Endothelial cell of umbilical vein (primary cell): ENCODE measurements around the gene COL8A1. TPM values are rescaled to one million over a fixed set of nuclear protein-coding genes. Genes with fewer than 3 reads are reported as not detected.

Experiments
- BruUV-seq: library from RNA; stranded (reverse); fragments of 400-500 nt; replicated peaks from 2 replicates; lab custom pipeline; 2021; lab: Mats Ljungman, UMichigan
- CTCF ChIA-PET: fragments of 300-600, 350-600 bp; sonication (Branson Sonifier 250); formaldehyde crosslinking; loops from one replicate; lab custom pipeline; 2021; ENCODE audit warnings: antibody characterized with exemption, inconsistent platforms; lab: Charles Lee
- POLR2A ChIA-PET: fragments of 300-600, 350-600 bp; sonication (Branson Sonifier 250); formaldehyde crosslinking; loops from one replicate; lab custom pipeline; 2021; ENCODE audit warnings: antibody characterized with exemption, inconsistent platforms; lab: Charles Lee
- DNase-seq: peaks from one replicate; pipeline ENCODE4 v3.0.0-alpha.2; 2011; ENCODE audit warnings: low read depth, low spot score
- FAIRE-seq: peaks from 2 replicates; lab custom pipeline; 2011; peaks lifted over from hg19 to GRCh38; lab: Jason Lieb, UNC
- H2AFZ ChIP-seq: 2 replicates; pipeline ENCODE4 v1.6.0; 2012; ENCODE audit warnings: low read depth, low read length, control low read depth, inconsistent platforms
- H3K27ac ChIP-seq: 2 replicates; pipeline ENCODE4 v1.5.1; 2011; ENCODE audit warnings: low read depth, mild to moderate bottlenecking, control low read depth, low read length, moderate library complexity; ENCODE audit not compliant: insufficient read depth
- H3K27me3 ChIP-seq, 2 experiments: 2 replicates each; pipeline versions ENCODE4 v1.6.0 to v1.6.1; 2011; ENCODE audit warnings: low read length in 2 of 2, mixed read lengths in 1 of 2; ENCODE audit not compliant: control insufficient read depth in 2 of 2, insufficient read depth in 2 of 2
- H3K36me3 ChIP-seq, 2 experiments: 2 replicates in 1 of 2; 3 replicates in 1 of 2; pipeline ENCODE4 v1.5.1; 2011; ENCODE audit warnings: low read length in 2 of 2, mild to moderate bottlenecking in 1 of 2, moderate library complexity in 1 of 2; ENCODE audit not compliant: control insufficient read depth in 2 of 2, insufficient read depth in 2 of 2; ENCODE audit errors: extremely low read depth in 1 of 2
- H3K4me1 ChIP-seq: 3 replicates; pipeline ENCODE4 v1.5.1; 2011; ENCODE audit warnings: mild to moderate bottlenecking, low read length; ENCODE audit not compliant: control insufficient read depth, insufficient read depth; ENCODE audit errors: extremely low read depth
- H3K4me2 ChIP-seq: 2 replicates; pipeline ENCODE4 v1.6.1; 2011; ENCODE audit warnings: low read length, control low read depth, mixed read lengths; ENCODE audit not compliant: insufficient read depth
- H3K4me3 ChIP-seq, 3 experiments: fragments of 200-600 bp in 1 of 3; sonication (generic), shearing (Covaris generic) in 1 of 3; replicated peaks in 1 of 3; 2 replicates each; pipeline ENCODE4 v1.5.1; 2011 to 2016; ENCODE audit warnings: control low read depth in 3 of 3, low read length in 3 of 3, mild to moderate bottlenecking in 2 of 3, inconsistent platforms in 1 of 3, low read depth in 1 of 3, moderate library complexity in 1 of 3; ENCODE audit not compliant: insufficient read depth in 1 of 3
- H3K79me2 ChIP-seq: 2 replicates; pipeline ENCODE4 v1.6.0; 2012; ENCODE audit warnings: low read length, inconsistent platforms; ENCODE audit not compliant: control insufficient read depth, insufficient read depth
- H3K9ac ChIP-seq: replicated peaks from 2 replicates; pipeline ENCODE3; 2011; ENCODE audit warnings: low read length, control low read depth; ENCODE audit not compliant: insufficient read depth; ENCODE audit errors: extremely low read depth
- H3K9me1 ChIP-seq: replicated peaks from 3 replicates; pipeline ENCODE4 v1.6.0; 2011; ENCODE audit warnings: mild to moderate bottlenecking, low read length; ENCODE audit not compliant: control insufficient read depth, insufficient read depth; ENCODE audit errors: extremely low read depth
- H3K9me3 ChIP-seq: replicated peaks from 2 replicates; pipeline ENCODE4 v1.5.1; 2012; ENCODE audit warnings: low read length, inconsistent platforms; ENCODE audit not compliant: control insufficient read depth, insufficient read depth
- H4K20me1 ChIP-seq: replicated peaks from 2 replicates; pipeline ENCODE3; 2011; ENCODE audit warnings: mild to moderate bottlenecking, low read length; ENCODE audit not compliant: control insufficient read depth, insufficient read depth; ENCODE audit errors: extremely low read depth
- FOS ChIP-seq: IDR thresholded peaks from 2 replicates; pipeline ENCODE4 v1.6.1; 2011; ENCODE audit warnings: mild to moderate bottlenecking, low read length, moderate library complexity, borderline replicate concordance; ENCODE audit not compliant: insufficient read depth
- JUN ChIP-seq: IDR thresholded peaks from 2 replicates; pipeline ENCODE4 v1.6.1; 2011; ENCODE audit warnings: borderline replicate concordance, low read depth; ENCODE audit not compliant: insufficient read length, insufficient read depth
- MAX ChIP-seq: IDR thresholded peaks from 2 replicates; pipeline ENCODE4 v1.6.1; 2011; ENCODE audit not compliant: insufficient read depth, insufficient read length
- POLR2AphosphoS5 ChIP-seq: IDR thresholded peaks from 2 replicates; pipeline ENCODE4 v1.6.1; 2012; ENCODE audit warnings: low read depth, mild to moderate bottlenecking, control low read depth, low read length, moderate library complexity; ENCODE audit not compliant: insufficient read depth
- dilution Hi-C: fragments of 300-500 bp; cut with MboI; formaldehyde crosslinking; loops from one replicate; pipeline ENCODE4 v1.15.0; 2019; ENCODE audit warnings: low sequenced_read_pairs; ENCODE audit not compliant: extremely low pct_ligation_motif_present
- intact Hi-C: fragments of 100-400 bp; cut with micrococcal nuclease; formaldehyde crosslinking; loops from one replicate; pipeline ENCODE4 v1.10.0; 2022
- polyA plus RNA-seq, 4 experiments: library from polyadenylated mRNA; depleted of rRNA in 3 of 4; stranded (reverse) in 3 of 4; unstranded in 1 of 4; fragments of >200 nt; gene quantifications; 2 replicates each; pipeline versions ENCODE4 v1.2.1 to v1.2.3, GENCODE V29; 2011 to 2012; ENCODE audit warnings: missing spikeins in 1 of 4
- total RNA-seq: library from RNA; stranded (reverse); gene quantifications from 2 replicates; pipeline ENCODE4 v1.2.3, GENCODE V29; 2021

COL8A1 gene
- total and polyA plus RNA-seq, 2 donors (not counting 3 experiments of a cell fraction or from before 2014, with no cell fraction given): 358 to 634 TPM

GRCh38 chr3:99633887-99634558 is 4.4 kb upstream of the COL8A1 start:
- Histone ChIP-seq H4K20me1 (no peaks in the 10 kb centered on the region), H3K9ac (no peak overlapping the region), H3K9me3 (no peaks in the 10 kb centered on the region), H3K36me3 (no peaks in the 10 kb centered on the region), H3K27ac (peak overlapping the region; percentile 27), H3K9me1 (no peaks in the 10 kb centered on the region), H3K4me2 (peak overlapping the region; percentile 10), H2AFZ (no peak overlapping the region), H3K79me2 (peaks cover 13% of the 10 kb centered on the region), H3K27me3 (no peaks in the 10 kb centered on the region), H3K4me1 (peaks cover 33% of the 10 kb centered on the region), H3K4me3 (no peak overlapping the region)
- BruUV-seq: no TSS peak
- ChIA-PET POLR2A (no interaction called here), CTCF (interaction anchor here (0.8 to 1.8 kb wide), 10 partner anchors 8 to 134 kb away, joined by 3 to 6 read pairs (median 4); no protein-coding TSS in a partner anchor)
- FAIRE-seq (peak; percentile 87), DNase-seq (peak; percentile 55)
- TF ChIP-seq POLR2AphosphoS5 (peak; percentile 34), FOS (no peak), JUN (peak; percentile 39), MAX (no peak)
- intact Hi-C loops (no loop called here), dilution Hi-C loops (no loop called here)

- Histone ChIP-seq H3K9ac (no peak overlapping the region), H2AFZ (peak overlapping the region; percentile 50), H3K36me3 (no peaks in the 10 kb centered on the region), H3K79me2 (peaks cover 22% of the 10 kb centered on the region), H3K27ac (peak overlapping the region; percentile 23), H3K9me3 (no peaks in the 10 kb centered on the region), H3K4me3 (no peak overlapping the region), H3K4me1 (peaks cover 39% of the 10 kb centered on the region), H4K20me1 (no peaks in the 10 kb centered on the region), H3K4me2 (no peak overlapping the region), H3K9me1 (no peaks in the 10 kb centered on the region), H3K27me3 (no peaks in the 10 kb centered on the region)
- intact Hi-C loops: loop anchor here (5.0 kb wide), 3 partner anchors 463 to 523 kb away; no protein-coding TSS in a partner anchor
- DNase-seq (no peak), FAIRE-seq (peak; percentile 12)
- POLR2A ChIA-PET: no interaction called here
- CTCF ChIA-PET: interaction anchor here (1.0 to 5.1 kb wide), 5 partner anchors 10 to 135 kb away, joined by 3 to 58 read pairs (median 4); no protein-coding TSS in a partner anchor
- BruUV-seq: no TSS peak
- dilution Hi-C loops: no loop called here
- no peak for TF ChIP-seq POLR2AphosphoS5
- peak; percentile 20 for TF ChIP-seq JUN
Measured at GRCh38 chr3:99634881-99635280, 3.5 kb upstream of the COL8A1 start.
